Measurements from ENCODE around the gene SLC25A12.
"Not testable (repeated sequence)": the region's sequence is repeated elsewhere in the genome, so short reads cannot be mapped to it uniquely, and the experiment has no call there.

SLC25A12 gene

GRCh38 chr2:171830039-171830438, 64.0 kb downstream of the SLC25A12 start:
- DNase-seq (ENCODE audit: low read depth in 2 of 2, low spot score in 1 of 2) = no peak

DNA sequence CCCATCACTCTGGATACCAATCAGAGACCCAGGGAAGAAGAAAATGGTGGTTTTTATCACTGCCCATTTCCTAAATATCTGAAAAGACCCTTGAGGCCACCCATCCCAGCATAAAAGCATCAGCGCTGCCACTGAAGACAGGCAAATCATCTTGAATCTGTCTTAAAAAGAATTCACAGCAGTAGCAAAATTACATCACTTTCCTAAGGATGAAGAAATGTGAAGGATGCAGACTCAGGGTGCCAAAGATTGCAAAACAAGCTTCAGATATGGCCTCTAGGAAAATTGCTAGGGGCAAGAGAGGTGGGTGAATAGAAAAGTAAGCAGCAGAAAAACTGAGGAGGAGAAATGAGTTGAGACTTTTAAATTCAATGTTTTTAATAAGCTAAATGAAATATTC, 70.0 kb downstream of the SLC25A12 start:
- no peak for DNase-seq (ENCODE audit: low read depth in 2 of 2, low spot score in 1 of 2)

GRCh38 chr2:171822525-171823322, 71.3 kb downstream of the SLC25A12 start:
- no peak for DNase-seq (ENCODE audit: low read depth in 2 of 2, low spot score in 1 of 2)

DNA sequence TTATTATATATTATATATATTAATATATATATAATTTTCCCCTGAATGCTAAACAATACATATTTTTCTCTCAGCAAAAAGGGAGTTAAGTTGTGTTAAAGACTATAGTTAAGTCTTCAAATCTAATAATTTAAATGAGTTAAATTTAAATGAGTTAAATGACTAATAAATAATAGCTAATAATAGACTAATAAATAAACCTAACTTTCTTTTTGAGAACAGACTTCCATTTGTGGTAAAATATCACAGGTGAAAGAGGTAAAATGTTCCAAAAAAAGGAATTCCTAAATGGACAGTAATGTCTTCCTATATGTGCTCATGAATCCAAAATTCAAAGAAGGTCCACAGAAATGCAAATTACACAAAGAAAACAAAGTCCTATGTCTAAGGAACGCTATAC, 74.6 kb downstream of the SLC25A12 start:
- DNase-seq (ENCODE audit: low read depth in 2 of 2, low spot score in 1 of 2) = no peak

GRCh38 chr2:171814883-171815282, 79.2 kb downstream of the SLC25A12 start:
- DNase-seq (ENCODE audit: low read depth in 2 of 2, low spot score in 1 of 2) = no peak

DNA sequence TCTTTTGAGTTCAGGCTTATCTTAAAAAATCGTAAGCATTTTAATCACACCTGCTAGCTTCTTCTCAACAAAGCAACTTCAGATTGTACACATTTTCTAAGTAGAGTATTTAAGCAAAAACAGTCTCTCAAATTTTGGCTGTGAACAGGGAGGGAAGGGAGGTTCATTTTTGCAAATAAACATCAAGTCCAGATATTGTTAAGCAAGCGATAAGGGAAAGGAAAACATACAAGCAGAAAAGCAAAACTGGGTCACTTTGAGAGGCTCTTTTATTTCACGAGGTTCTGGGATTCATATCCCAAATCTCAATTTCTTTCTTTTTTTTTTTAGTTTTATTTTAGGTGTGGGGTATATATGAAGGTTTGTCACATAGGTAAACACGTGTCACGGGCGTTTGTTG, 79.9 kb downstream of the SLC25A12 start:
- no peak for DNase-seq (ENCODE audit: low read depth in 2 of 2, low spot score in 1 of 2)

GRCh38 chr2:171813729-171814128, 80.3 kb downstream of the SLC25A12 start:
- no peak for DNase-seq (ENCODE audit: low read depth in 2 of 2, low spot score in 1 of 2)

DNA sequence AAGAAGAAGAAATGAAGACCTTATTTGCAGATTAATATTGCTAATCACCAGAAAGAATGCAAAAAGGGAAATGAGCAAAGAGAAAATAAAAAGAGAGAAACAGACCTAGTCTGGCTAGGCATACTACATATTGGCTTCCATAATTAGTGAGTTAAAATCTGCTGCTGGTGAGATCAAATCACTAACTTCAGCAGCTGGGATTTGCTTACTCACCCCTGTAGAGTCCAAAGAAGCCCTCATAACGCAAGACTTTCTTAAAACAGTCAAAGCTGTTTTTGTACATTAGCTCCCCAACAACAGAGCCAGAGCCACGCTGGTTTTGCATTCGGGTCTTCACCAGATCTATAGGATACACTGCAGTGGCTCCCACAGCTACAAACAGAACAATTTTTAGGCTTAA, 80.9 kb downstream of the SLC25A12 start:
- DNase-seq (ENCODE audit: low read depth in 2 of 2, low spot score in 1 of 2) = no peak

DNA sequence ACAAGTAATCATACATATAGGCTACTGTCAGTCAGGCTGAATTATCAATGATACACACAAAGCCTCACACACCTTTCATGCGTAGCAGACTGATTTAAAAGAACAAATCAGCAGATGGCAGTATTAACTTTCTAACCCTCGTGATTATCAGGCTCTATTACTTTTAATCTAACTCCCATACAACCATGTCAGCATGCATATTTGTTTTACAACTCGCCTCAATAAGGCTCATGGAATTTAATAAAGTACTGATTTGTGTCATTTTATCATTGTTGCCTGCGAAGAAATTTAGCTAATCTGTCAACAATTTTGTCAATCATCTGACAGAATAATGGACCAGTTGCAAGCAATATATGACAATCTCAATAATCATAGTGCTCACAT, 82.8 kb downstream of the SLC25A12 start:
- DNase-seq (ENCODE audit: low read depth in 2 of 2, low spot score in 1 of 2) = no peak

- DNase-seq (ENCODE audit: low read depth in 2 of 2, low spot score in 1 of 2) = no peak
These were observed 83.4 kb downstream of the SLC25A12 start for GRCh38 chr2:171810422-171811244.

- not testable (repeated sequence) for DNase-seq (ENCODE audit: low read depth in 2 of 2, low spot score in 1 of 2)
These were observed 85.2 kb downstream of the SLC25A12 start for GRCh38 chr2:171808885-171809284.

DNA sequence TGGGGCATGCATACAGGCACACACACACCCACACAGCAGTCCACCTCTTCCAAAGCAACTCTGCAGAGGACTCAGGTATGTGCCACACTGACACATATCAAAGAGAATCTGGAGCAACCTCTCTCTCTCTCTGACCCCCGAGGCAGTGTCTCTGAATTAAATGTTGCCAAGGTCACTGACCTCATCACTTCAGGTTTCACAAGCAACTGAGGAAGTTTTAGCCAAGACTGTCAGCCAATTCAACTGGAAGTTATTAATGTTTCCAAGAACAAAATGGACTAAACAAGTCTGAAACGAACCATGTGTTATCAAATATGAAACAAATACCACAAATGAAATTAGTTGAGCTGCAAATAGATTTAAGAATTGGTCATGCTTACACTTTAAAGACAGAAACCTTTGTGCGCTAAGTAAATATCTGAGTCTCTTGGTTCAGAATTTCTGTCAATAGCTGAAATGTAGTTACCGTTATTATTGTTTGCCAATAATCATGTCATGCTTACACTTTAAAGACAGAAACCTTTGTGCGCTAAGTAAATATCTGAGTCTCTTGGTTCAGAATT, 86.1 kb downstream of the SLC25A12 start:
- no peak for DNase-seq (ENCODE audit: low read depth in 2 of 2, low spot score in 1 of 2)

- no peak for DNase-seq (ENCODE audit: low read depth in 2 of 2, low spot score in 1 of 2)
These were observed 86.9 kb downstream of the SLC25A12 start for GRCh38 chr2:171807119-171807518.

- DNase-seq (ENCODE audit: low read depth in 2 of 2, low spot score in 1 of 2) = no peak
These were observed 89.6 kb downstream of the SLC25A12 start for GRCh38 chr2:171804456-171804855.

GRCh38 chr2:171803757-171804156, 90.3 kb downstream of the SLC25A12 start:
- DNase-seq (ENCODE audit: low read depth in 2 of 2, low spot score in 1 of 2) = no peak

GRCh38 chr2:171800639-171801038, 93.4 kb downstream of the SLC25A12 start:
- no peak for DNase-seq (ENCODE audit: low read depth in 2 of 2, low spot score in 1 of 2)

GRCh38 chr2:171798156-171798820, 95.8 kb downstream of the SLC25A12 start:
- DNase-seq (ENCODE audit: low read depth in 2 of 2, low spot score in 1 of 2) = no peak

GRCh38 chr2:171794918-171795317, 99.1 kb downstream of the SLC25A12 start:
- no peak for DNase-seq (ENCODE audit: low read depth in 2 of 2, low spot score in 1 of 2)

- no peak for DNase-seq (ENCODE audit: low read depth in 2 of 2, low spot score in 1 of 2)
These were observed 100.1 kb downstream of the SLC25A12 start for GRCh38 chr2:171793691-171794678.

DNA sequence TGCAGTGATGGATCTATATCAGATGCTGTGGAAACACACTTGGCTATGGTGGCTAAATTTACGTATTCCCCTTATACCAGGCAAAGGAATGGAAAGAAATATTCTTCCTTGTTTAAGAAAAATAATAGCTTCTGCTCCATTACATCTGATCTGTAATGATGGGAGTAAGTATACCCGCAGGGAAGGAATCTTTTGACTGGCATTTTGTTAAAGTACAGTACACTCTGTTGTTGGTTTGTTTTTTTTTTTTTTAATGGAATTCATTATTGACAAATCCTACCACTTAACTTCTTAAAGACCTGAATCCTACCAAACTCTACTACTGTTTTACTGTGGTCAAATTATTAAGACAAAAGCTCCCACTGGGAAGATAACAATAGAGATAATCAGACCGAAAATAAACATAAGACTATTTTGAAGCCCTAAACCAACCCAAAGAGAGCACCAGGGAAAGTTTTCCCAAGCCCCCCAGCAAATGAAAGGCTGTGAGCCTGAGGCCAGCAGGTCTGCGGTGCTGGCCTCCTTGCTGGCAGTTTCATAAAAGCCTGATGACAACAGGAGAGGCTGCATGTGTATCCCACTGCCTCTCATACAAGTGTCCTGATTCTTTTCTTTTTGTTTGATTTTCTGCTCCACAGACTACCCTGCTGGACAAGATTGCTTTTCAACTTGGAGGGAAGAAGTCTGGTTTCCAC, 101.0 kb downstream of the SLC25A12 start:
- no peak for DNase-seq (ENCODE audit: low read depth in 2 of 2, low spot score in 1 of 2)
